ENCODE data around the gene CHCHD10.

The CHCHD10 gene

GRCh38 chr22:23751441-23751996 is 16.3 kb downstream of the CHCHD10 start:
- H3K27ac Mint-ChIP-seq, result no peak overlapping the region

DNA sequence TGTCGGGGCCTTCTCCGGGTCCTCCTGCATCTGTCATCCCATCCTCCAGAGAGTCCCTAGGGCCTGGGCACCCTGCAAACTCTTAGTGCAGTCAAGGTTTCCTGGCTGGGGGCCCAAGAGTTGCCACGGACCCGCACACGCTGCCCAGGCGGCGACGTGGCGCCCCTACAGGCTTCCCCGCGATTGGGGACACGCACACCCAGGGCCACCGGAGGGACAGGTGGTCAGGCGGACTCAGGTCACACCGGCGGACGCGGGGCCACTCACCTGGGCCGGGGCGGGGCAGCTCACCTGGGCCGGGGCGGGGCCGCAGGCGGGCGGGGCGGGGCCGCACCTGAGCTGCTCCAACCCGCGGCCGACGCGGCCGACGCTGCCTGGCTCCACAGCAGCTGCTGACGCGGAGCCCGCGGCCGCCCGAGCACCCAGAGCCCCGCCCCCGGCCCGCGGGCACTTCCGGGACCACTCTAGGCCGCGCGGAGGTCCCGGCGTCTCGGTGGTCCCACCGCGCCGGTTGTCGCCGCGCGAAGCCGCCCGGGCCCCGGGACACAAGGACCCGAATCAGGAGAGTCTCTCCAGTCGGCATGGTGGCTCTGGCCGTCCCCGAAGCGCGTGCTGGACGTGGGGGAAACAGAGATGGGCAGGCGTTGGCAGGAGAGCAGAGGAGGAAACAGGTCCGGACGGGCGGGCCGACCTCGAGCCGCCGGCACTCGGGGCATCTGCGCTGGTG is 16.9 kb downstream of the CHCHD10 start, which contains the start of gene ZNF70:
ZNF70 (minus strand) TSS at position 399 of the 727 bp plus-strand sequence. CDS start 5,972 bp downstream, outside the sequence.
- Mint-ChIP-seq H3K4me3 (peak within 1 kb of the TSS; percentile 89), H3K36me3 (ENCODE audit: low read depth) (peaks cover 17% of the 10 kb centered on the region), H3K27ac (no peak within 1 kb of the TSS), H3K4me1 (peaks cover 41% of the 10 kb centered on the region), H3K9me3 (no peaks in the 10 kb centered on the region), H3K27me3 (ENCODE audit: low read depth, poor library complexity) (peaks cover 6% of the 10 kb centered on the region)
- peak; percentile 89 for DNase-seq
- no peak for TF ChIP-seq CTCF (IDR thresholded peaks at IDR 0.05)

More at GRCh38 chr22:23751441-23751996, 16.3 kb downstream of the CHCHD10 start:
- no peak for TF ChIP-seq CTCF (IDR thresholded peaks at IDR 0.05)
- H3K4me1 Mint-ChIP-seq, result peaks cover 41% of the 10 kb centered on the region
- H3K36me3 Mint-ChIP-seq (ENCODE audit: low read depth), result peaks cover 11% of the 10 kb centered on the region
- peak; percentile 41 for DNase-seq
- peaks cover 6% of the 10 kb centered on the region for H3K27me3 Mint-ChIP-seq (ENCODE audit: low read depth, poor library complexity)
- peak overlapping the region; percentile 81 for H3K4me3 Mint-ChIP-seq
- no peaks in the 10 kb centered on the region for H3K9me3 Mint-ChIP-seq

DNA sequence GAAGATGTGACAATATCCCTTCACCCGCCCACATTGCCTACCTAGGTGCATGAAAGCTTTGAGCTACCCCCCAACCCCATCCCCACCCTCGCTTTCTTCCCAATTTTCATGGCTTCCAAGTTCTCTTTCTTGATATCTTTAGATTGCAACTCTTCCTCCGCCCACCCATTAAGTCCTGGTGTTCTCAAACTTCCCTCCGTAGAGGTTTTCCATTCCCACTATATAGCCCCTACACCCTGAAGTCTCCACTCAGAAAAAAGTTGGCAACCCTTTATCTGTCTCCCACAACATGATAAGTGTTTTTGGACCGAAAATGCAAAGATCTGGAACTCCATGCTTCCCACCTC is 17.4 kb downstream of the CHCHD10 start:
- Mint-ChIP-seq H3K27ac (no peak overlapping the region), H3K27me3 (ENCODE audit: low read depth, poor library complexity) (peaks cover 6% of the 10 kb centered on the region), H3K4me1 (peaks cover 39% of the 10 kb centered on the region), H3K36me3 (ENCODE audit: low read depth) (peaks cover 20% of the 10 kb centered on the region), H3K4me3 (peak overlapping the region; percentile 89), H3K9me3 (no peaks in the 10 kb centered on the region)
- DNase-seq, result no peak
- no peak for TF ChIP-seq CTCF (IDR thresholded peaks at IDR 0.05)

GRCh38 chr22:23749841-23750301 is 17.9 kb downstream of the CHCHD10 start:
- TF ChIP-seq CTCF (IDR thresholded peaks at IDR 0.05), result no peak
- DNase-seq, result no peak
- peak overlapping the region; percentile 89 for H3K4me3 Mint-ChIP-seq
- no peaks in the 10 kb centered on the region for H3K9me3 Mint-ChIP-seq
- peaks cover 6% of the 10 kb centered on the region for H3K27me3 Mint-ChIP-seq (ENCODE audit: low read depth, poor library complexity)
- peaks cover 34% of the 10 kb centered on the region for H3K4me1 Mint-ChIP-seq
- H3K27ac Mint-ChIP-seq, result no peak overlapping the region
- H3K36me3 Mint-ChIP-seq (ENCODE audit: low read depth), result peaks cover 25% of the 10 kb centered on the region

DNA sequence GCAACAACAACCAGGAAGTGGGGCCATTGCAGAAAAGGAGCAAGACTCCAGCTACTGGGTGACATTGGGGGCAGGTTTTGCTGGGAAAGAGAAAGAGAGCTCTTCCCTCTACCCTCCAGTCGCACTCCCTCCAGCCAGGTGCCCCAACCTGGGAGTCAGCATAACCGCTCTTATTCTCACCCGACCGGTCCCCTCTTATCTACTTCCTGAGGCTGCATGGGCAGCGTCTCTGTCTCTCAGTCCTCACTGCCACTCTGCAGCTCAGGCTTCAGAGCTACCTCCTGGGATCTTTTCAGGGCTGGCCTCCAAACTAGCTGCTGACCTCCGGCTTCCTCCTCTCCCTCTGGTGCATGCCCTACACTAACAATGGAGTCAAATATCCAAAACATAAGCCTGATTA is 22.0 kb downstream of the CHCHD10 start:
- H3K4me1 Mint-ChIP-seq, result peaks cover 14% of the 10 kb centered on the region
- peaks cover 47% of the 10 kb centered on the region for H3K36me3 Mint-ChIP-seq (ENCODE audit: low read depth)
- H3K27me3 Mint-ChIP-seq (ENCODE audit: low read depth, poor library complexity), result no peaks in the 10 kb centered on the region
- H3K27ac Mint-ChIP-seq, result no peak overlapping the region
- no peak for DNase-seq
- H3K9me3 Mint-ChIP-seq, result no peaks in the 10 kb centered on the region
- TF ChIP-seq CTCF (IDR thresholded peaks at IDR 0.05), result no peak
- no peak overlapping the region for H3K4me3 Mint-ChIP-seq

All from nephron progenitor cell (in vitro differentiated cells).